ENCODE measurements around the gene ROM1.

Gene ROM1

DNA sequence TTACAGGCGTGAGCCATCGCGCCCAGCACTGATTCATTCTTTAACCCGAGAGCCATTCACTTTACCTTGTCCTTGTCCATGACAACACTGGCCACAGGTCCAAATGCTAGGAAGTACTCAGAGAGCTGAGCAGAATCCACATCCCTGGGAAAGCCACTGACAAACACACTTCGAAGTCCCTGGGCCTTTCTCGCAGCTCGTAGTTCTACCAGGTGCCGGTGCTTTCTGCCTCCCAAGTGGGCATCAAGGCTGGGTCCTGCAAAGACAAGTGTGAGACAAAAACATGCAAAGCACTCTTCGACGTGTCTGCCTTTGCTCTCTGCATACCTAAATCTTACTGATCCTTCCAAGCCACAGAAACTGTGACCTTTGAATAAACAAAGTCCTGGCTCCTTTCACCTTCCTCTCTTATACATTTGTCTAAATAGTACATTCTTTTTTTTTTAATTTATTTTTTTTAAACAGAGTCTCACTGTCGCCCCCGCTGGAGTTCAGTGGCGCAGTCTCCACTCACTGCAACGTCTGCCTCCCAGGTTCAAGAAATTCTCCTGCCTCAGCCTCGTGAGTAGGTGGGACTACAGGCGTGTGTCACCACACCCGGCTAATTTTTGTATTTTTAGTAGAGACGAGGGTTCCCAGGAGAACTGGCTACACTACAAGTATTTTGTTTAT is 24.0 kb upstream of the ROM1 start:
- DNase-seq: no peak

DNA sequence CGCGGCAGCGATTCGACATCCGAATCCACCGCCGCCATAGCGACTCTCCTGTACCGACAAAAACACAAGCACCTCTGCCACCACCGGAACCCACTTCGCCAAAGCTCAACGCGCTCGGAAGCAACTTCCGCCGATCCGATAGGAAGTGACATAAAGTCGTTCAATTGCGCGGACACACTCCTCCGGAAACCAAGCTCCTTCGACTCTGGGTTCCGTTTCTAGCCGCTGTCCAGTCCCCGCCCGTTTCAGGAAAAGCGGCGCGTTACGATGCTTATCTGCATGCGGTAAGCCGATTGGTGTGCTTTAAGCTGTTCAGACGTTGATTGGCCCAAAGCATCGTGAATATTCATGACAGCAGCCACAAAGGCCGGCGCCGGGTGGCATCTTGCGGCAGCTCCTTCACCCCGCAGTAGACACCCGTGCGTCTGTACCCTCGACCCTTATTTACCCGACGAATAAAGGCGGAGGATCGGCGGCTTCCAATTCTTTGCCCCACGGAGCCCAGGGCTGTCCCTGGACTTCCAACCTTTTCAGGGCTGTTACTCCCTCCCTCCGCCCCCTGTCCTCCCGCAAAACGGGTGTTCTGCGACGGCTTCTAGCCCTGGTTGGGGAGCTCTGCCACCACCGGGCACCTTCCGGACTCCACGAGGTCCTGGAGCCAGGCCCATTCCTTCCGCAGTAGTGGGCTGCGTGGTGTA is 21.5 kb upstream of the ROM1 start, which contains the start of gene TUT1:
Gene TUT1, minus strand, starts transcription at position 76 of the 698 bp plus-strand sequence. Its CDS starts 38 bp downstream, at position 38.
- DNase-seq: peak; percentile 99

DNA sequence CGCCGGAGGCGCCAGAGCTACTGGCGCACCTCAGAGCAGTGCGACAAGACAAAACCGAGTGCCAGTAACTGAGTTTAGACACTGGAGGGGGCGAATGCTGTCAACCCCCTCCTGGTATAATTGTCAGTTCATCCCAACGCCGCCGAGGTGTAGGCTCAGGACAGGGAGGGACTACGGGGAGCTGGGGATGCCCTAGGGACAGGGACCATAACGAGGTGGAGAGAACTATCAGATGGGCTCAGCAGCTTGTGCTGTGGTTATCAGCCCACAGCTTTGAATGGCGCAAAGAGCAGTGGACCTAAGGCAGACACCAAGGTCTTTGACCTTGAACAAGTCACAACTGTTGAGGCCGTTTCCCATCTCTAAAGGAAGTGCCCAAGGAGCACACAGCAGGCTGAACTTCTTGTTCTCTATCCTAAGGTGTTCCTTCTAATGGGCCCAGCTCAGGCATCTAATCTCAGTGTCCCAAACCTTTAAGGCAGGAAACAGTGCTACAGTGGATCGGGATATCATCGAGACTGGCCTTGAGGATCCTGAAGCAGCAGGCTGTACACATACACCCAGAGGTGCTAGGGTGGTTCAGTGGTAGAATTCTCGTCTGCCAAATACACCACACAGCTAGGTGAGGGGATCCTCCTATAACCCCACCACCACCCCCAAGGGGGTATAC is 20.8 kb upstream of the ROM1 start:
- no peak for DNase-seq

DNA sequence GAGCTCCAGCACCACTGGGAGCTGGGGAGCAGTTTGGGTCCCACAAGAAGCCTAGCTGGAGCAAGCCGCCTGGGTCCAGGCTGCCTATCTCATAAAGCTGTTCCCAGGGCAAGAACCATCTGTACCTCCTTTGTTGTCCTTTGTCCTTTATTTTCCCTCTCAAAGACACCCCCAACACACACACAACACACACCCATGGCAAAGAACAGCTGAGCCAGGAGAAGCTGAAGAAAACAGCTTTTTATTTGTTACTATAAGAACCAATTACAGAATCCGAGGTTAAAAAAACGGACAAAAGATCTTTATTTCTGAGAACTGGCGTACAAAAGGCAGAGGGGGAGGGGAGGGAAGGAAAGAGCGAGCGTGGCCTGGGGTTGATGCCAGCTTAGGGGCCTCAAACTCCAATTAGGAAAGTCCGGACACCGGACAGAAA is 20.1 kb upstream of the ROM1 start:
- DNase-seq: no peak

DNA sequence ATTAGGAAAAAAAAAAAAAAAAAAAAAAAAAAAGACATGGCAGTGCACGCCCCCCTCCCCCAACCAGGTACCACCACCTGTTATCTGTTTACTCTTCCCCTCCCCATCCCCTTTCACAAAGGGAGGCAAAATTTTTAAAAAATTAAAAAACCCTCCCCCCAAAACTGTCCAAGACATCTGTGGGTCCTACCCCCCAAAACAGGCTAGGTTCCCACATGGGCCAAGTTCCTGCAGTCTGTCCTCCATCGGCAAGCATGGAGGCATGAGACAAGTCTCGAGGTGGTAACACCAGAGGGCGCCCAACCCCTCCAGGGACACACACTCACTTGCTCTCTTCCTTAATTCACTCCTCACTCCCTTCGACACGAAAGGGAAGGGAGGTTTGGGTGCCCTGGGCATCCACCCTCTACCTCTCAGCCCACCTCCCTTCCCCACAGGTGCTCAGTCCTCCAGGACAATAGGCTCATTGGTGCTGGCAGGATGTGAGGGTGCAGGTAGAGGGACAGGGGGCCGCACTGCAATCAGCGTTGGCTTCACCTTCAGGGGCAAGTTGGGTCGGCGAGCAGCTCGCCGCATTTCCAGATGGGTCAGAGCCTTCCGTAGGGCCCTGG is 19.5 kb upstream of the ROM1 start:
- peak; percentile 40 for DNase-seq

DNA sequence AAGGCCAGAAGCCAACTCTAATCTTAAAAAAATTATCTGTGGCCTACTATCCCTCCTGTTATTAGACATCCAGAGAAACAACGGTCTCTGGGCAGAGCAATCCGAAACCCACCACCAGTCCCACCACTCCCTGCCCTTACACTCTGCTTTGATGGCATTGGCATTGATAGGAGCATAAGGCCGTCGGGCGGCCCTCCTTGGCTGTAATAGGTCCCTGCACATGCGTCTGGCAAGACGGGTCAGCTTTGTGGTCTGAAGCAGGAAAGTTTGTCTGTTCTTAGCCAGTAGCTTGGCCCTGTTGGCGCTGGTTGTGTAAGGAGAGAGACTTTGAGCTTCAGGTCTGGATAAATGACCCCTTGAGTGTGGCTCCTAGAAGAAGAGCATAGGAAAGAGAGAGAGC is 17.9 kb upstream of the ROM1 start:
- DNase-seq: no peak

DNA sequence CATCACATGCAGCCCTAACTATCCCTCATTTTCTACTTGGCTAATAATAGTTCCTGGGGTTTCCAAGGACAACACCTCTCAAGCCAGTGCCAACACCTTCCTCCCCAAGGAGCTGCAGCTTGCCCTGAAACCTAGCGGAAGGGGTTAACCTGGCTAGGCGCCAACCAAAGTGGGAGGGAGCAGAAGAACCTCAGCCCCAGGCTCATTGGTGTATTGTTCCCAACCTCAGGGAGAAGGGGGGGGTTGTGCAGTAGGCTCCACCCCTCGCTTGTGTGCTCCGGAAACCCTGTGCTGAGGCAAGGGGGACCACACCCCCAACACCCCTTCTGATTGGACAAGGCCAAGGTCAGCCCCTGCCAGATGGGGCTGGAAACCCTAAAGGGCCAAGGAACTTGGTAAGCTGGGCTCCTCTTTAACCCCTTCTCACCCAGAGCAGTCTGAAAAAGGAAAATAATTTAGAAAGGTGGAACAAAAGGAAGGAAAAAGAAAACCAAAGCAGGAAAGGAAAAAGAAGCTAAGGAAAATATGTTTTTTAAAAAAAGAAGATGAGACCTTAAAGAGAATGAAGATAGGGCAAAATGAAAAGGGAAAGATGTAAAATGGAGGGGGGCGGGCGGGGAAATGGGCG is 13.9 kb upstream of the ROM1 start:
- DNase-seq: peak; percentile 88

DNA sequence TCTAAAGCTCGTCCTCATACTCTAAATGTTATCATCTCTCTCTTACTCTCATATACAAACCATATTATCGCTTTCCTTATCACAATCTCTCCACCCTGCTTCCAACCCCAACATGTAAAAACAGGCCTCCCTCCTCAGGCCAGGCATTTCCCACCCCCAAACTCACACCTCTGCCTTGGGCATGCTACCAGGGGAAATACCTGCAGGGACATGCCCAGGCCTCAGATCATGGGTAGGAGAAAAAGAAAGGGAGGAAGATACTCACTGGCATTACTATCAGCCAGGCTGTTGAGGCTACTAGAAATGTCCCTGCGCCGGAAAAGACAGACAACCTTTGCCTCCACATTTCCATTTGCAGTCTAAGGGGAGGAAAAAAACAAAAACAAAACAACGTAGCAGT is 13.2 kb upstream of the ROM1 start:
- DNase-seq: no peak

DNA sequence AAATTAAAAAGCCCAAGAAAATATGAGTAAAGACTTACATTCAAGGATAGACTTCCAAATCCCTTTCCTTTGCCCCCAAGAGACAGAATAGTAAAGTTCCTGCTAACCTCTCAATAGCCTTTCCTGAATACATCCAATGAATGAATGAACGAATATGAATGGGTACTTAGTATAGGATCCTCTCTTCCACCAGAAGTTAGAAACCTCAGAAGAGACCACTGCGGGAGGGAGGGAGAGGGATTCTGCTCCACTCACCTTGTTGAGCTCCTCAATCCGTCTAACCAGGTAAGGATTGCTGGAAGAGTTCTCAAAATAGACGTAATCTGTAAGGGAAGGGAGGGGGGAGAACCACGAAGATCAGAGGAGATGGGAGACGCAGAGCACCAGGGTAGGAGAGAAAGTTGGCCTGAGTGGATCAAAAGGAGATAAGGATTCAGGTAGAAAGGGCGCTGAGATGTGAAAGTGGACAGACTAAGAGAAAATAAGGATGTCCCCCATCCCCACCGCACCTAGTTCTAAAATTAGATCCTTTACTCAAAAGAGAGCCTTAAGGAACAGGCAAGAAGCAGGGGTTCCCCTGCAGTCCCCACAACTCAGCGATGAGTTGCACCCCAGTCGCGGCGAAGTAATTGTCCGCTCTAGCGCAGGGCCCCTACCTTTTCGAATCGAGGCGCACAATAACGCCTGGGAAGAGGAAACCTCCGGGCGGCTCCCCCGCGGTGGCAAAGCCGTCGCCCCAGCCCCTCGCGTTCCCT is 12.5 kb upstream of the ROM1 start:
- DNase-seq: no peak

DNA sequence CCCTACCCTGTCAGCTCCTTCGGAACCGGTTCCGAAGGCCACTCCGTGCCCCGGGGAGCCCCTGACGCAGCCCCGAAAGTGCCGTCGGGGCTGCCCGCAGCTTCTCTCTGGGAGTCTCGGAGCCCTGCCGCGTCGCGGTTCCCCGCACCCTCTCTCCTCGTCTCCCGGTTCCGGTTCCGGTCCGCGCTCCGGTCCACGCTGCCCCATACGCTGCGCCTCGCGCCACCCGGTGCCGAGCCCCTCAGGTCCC is 12.0 kb upstream of the ROM1 start:
- no peak for DNase-seq

DNA sequence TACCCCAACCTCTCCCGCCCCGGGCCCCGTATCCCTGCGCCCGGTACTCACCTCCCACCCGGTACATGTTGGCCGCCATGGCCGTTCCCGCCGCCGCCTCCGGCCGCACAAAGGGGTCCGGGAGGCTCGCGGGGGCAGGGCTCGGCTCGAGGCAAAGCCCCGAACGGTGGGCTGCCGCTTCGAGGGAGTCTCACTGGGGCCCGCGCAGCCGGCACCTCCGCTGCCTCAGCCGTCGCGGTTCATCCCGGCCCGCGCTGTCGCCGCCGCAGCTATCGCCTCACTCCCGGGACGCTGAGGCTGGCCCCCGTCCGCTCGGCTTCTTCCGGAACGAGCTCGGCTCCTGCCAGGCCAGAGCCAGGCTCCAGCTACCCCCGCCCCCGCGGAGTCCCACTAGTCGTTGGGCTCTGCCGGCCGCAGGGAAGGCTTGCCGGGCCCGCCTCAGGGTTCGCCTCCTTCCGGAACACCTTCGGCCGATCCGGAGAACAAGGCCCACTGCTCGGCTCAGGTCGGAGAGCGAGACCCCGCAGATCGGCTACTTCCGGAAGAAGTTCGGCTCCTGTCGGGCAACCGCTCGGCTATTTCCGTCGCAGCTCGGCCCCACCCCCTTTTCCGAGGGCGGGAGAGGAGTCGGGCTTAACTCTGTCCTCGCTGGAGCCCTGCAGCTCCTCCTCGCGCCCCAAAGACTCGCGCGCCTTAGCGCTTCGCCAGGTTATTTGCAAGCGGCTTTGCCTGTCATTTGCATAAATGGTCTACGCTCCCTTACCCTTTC is 11.5 kb upstream of the ROM1 start, which contains the start of gene MTA2:
Gene MTA2, minus strand, starts transcription at position 494 of the 769 bp plus-strand sequence. Its CDS starts 415 bp downstream, at position 79.
- peak; percentile 99 for DNase-seq

DNA sequence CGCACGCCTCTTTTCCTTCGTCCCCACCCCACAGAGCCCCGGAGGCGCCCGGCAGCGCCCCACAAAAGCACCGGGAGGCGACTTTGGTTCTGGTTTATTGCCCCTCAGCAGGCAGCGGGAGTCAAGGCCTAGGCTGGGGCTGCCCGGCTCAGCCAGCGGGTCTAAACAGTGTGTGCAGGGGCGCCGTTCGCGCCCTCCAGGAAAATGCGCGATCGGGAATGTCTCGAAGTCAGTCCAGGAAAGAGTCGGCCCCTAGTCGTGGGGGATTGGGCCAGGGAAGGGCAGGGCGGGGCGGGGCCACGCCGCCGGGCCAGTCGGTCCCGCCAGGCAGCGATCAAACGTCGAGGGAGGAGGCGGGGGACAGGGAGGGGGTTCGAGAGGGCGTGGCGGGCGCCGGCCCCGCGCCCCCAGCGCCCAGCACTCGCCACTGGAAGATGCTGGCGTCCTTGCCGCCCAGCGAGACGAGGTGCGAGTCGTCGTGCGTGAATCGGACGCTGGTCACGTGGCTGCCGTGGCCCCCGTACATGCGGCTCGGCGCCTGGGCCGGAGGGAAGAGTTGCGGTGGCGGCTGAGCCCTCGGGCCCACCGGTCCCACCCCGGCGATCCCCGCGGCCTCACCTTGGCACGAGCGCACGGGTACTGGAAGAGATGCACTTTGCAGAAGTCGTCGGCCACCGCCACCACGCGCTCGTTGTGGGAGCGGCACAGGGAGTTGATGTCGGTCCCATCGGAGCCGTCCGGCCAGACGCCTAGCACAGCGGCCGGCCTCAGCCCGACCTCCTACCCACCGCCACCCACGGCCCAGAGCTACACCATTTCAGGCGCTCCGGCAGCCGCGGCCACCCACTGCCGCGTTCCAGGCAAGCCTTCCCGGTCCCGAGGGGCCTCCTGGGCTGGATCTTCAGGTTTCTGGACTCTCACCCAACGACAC is 10.7 kb upstream of the ROM1 start:
- DNase-seq: peak; percentile 68

DNA sequence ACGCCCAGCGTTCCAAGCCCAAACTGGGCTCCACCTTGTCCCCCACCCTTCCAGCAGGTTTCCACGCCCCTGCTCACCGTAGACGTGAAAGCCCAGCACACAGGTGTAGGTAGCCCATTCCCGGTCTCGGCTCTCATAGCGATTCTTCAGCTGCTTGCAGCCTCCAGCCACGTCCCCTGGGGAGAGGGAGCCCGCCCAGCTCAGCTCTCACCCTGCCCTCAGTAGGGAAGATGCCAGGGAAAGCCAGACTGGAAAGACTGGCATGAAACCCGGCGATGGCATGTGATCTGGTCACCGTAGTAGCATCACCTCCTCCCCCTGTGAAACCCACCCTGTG is 10.0 kb upstream of the ROM1 start:
- DNase-seq: no peak

DNA sequence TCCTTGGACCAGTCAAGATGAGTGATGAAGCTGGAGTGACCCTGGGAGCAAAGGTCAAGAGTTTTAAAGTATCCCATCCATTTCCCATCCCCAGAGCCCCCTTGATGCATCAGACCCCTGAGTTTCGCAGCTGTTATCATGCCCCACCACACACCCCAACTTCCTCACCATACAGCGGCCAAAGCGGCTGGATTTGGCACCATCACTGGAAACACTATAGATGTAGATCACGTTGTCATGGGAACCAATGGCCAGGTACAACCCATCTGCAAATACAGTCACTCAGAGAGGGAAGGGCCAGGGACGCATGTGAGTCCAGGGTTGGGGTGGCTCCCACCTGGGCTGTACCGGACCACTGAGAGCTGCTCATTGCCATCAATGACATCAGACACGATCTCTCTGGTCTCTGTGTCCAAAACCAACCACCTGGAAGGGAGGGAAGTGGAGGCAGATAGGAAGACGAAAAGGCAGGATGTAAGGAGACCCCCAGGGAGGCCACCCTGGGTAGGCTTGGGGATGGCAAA is 9.2 kb upstream of the ROM1 start:
- no peak for DNase-seq

DNA sequence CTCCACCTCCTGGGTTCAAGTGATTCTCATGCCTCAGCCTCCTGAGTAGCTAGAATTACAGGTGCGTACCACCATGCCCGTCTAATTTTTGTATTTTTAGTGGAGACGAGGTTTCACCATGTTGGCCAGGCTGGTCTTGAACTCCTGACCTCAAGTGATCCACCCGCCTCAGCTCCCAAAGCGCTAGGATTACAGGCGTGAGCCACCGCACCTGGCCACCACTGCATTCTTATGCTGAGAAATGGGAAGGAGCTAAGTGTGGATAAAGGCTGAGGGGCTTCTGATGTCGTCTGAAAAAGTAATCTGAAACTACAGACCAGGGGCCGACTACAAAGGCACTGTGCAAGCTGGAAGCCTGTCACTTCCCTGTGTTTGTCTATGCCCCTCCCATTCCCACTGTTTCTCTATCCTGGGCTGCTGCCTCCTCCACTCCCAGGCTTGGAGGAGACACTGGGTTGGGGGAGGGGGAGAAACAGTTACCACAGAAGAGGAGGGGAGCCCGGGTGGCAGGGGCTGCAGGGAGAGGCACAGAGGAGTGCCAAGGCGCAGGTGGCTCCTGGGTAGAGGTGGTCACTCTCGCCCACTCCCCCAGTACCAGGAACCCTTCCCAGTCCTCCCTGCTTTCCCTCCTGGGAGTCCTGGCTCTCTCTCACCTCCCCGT is 8.5 kb upstream of the ROM1 start:
- DNase-seq: no peak

DNA sequence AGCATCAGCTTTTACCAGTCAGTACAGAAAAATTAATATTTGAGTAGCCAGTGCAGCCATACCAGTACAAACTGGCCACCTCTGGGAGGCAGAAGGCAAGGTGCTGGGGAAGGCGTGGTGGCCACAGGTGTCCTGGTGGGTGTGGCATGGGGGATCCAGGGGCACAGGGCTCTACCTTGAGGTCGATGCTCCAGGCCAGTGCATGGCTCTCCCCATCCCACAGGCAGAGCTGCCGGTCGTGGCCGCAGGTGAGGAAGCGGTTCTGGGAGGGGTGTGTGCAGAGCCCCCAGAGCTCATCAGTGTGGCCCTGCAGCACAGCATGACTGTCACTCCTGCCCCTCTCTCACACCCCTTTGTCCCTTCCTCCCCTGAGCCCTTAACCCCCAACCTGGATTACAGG is 7.6 kb upstream of the ROM1 start:
- DNase-seq: no peak

DNA sequence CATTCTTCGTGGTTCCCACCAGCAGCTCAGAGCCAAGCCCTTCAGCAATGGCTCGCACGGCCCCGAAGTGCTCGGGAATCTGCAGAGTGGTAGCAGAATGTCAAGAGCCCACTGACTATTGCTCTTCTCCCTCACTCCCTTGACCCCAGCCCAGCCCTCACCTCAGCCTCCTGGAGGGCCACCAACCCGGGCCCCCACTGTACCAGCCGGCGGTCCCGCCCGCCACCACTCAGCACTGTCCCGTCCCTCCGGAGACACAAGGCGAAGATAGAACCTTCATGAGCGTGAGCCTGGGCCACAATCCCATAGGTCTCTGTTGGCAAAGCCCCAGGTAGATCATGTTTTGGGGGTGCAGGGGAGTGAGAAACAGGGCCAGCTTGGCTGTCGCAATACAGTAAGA is 7.2 kb upstream of the ROM1 start:
- DNase-seq: no peak

DNA sequence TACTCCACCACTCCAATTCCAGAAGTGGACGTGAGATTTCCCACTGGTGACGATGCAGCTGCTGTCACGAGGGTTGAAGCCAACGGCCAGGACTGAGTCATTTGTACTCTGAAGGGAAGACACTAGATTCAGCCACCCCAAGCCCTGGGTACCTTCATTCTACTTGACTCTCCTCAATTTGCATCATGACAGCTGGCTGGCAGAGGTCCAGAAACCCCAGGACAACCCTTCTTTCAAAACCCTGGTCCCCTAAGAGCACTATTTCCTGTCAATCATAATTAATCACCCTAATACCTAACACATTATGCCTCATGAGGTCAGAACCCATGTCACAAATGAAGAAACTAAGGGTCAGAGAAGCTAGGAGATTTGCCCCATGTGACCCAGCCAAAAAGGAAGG is 5.3 kb upstream of the ROM1 start:
- no peak for DNase-seq

DNA sequence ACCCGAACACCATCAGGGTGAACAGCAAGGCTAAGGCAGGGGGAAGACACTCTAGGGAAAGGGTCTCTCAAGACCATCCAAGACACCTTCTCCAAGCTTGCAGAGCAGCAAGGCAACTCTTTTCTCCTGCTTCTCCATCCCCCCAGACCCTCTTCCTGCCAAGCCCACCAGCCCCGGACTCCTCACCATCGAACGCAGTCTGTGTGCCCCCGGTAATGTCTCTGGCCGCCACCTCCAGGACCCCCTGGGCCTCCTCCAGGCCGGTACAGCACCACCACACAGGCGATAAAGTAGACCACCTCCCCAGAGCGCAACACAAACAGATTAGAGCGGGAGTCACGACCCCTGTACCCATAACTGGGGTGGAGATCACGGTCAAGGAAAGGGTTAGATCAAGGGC is 4.3 kb upstream of the ROM1 start:
- no peak for DNase-seq

DNA sequence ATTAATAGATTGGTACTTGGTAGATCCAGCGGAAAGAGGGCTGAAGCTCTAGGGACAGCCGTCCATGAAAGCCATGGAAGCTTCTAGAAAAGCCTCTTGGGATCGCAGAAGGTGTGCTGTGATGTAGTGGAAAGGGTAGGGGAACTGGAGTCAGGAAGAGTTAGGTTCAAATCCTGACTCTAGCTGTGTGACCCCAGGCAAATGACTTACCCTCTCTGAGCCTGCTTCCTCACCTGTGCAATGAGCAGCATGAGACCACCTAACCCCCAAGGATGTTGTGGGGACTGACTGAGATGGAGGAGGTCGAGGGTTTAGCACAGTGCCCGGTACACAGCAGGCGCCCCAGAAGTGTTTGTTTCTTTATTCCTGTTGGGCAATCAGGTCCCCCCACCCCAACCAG is 2.7 kb upstream of the ROM1 start:
- no peak for DNase-seq
